ENCODE data around the gene NISCH. TPM values are rescaled to one million over a fixed set of nuclear protein-coding genes. Genes with fewer than 3 reads are reported as not detected.

Gene NISCH
- polyA plus RNA-seq, 1 donor (not counting 4 experiments of a cell fraction or from before 2014, with no cell fraction given): 48.1 TPM

- no peak overlapping the region for H3K4me2 ChIP-seq (ENCODE audit: control insufficient read depth, extremely low read depth, insufficient read depth, low read depth, low read length)
- FAIRE-seq: no peak
- TF ChIP-seq EZH2 (IDR thresholded peaks at IDR 0.05; ENCODE audit: low read length) (no peak), CTCF (optimal IDR thresholded peaks at IDR 0.05 in 1 of 3, IDR thresholded peaks at IDR 0.05 in 1 of 3, conservative IDR thresholded peaks at IDR 0.05 in 1 of 3; ENCODE audit: extremely low read depth in 1 of 3, insufficient read depth in 2 of 3, low read length in 3 of 3) (no peak)
- H3K27me3 ChIP-seq (ENCODE audit: control insufficient read depth, extremely low read depth, insufficient read depth, low read length): no peaks in the 10 kb centered on the region
- no peaks in the 10 kb centered on the region for H3K79me2 ChIP-seq (ENCODE audit: control insufficient read depth, insufficient read depth, low read length)
- H3K9me1 ChIP-seq (ENCODE audit: control insufficient read depth, extremely low read depth, insufficient read depth, low read length): no peaks in the 10 kb centered on the region
- no peak overlapping the region for H2AFZ ChIP-seq (ENCODE audit: control insufficient read depth, low read length)
- no peak overlapping the region for H3K4me3 ChIP-seq (ENCODE audit: control insufficient read depth in 2 of 3, extremely low read depth in 1 of 3, insufficient read depth in 2 of 3, low read depth in 1 of 3, low read length in 3 of 3)
- peaks cover 17% of the 10 kb centered on the region for H3K4me1 ChIP-seq (ENCODE audit: control insufficient read depth, extremely low read depth, insufficient read depth, low read length)
- H3K36me3 ChIP-seq (ENCODE audit: control insufficient read depth in 2 of 2, extremely low read depth in 1 of 2, insufficient read depth in 2 of 2, low read length in 2 of 2): no peaks in the 10 kb centered on the region
- no peak overlapping the region for H3K9ac ChIP-seq (ENCODE audit: control insufficient read depth, extremely low read depth, insufficient read depth, low read length)
- no peaks in the 10 kb centered on the region for H4K20me1 ChIP-seq (ENCODE audit: control insufficient read depth, extremely low read depth, insufficient read depth, low read length)
- no peaks in the 10 kb centered on the region for H3K9me3 ChIP-seq (ENCODE audit: control insufficient read depth, low read depth, low read length)
- dilution Hi-C loops (cut with MboI; ENCODE audit: extremely low pct_ligation_motif_present, low sequenced_read_pairs): no loop called here
- H3K27ac ChIP-seq (ENCODE audit: control insufficient read depth, insufficient read depth, low read length): no peak overlapping the region
- no peak for DNase-seq (ENCODE audit: low read depth, low spot score)
Observed at GRCh38 chr3:52432691-52433141, 22.7 kb upstream of the NISCH start.

GRCh38 chr3:52433328-52433995, 21.9 kb upstream of the NISCH start:
- H3K9me1 ChIP-seq (ENCODE audit: control insufficient read depth, extremely low read depth, insufficient read depth, low read length): no peaks in the 10 kb centered on the region
- H4K20me1 ChIP-seq (ENCODE audit: control insufficient read depth, extremely low read depth, insufficient read depth, low read length): no peaks in the 10 kb centered on the region
- H3K27me3 ChIP-seq (ENCODE audit: control insufficient read depth, extremely low read depth, insufficient read depth, low read length): no peaks in the 10 kb centered on the region
- no peak for TF ChIP-seq CTCF (optimal IDR thresholded peaks at IDR 0.05 in 1 of 3, IDR thresholded peaks at IDR 0.05 in 1 of 3, conservative IDR thresholded peaks at IDR 0.05 in 1 of 3; ENCODE audit: extremely low read depth in 1 of 3, insufficient read depth in 2 of 3, low read length in 3 of 3)
- TF ChIP-seq EZH2 (IDR thresholded peaks at IDR 0.05; ENCODE audit: low read length): no peak
- H3K4me2 ChIP-seq (ENCODE audit: control insufficient read depth, extremely low read depth, insufficient read depth, low read depth, low read length): peak overlapping the region; percentile 39
- dilution Hi-C loops (cut with MboI; ENCODE audit: extremely low pct_ligation_motif_present, low sequenced_read_pairs): no loop called here
- H3K9ac ChIP-seq (ENCODE audit: control insufficient read depth, extremely low read depth, insufficient read depth, low read length): no peak overlapping the region
- no peak overlapping the region for H3K4me3 ChIP-seq (ENCODE audit: control insufficient read depth in 2 of 3, extremely low read depth in 1 of 3, insufficient read depth in 2 of 3, low read depth in 1 of 3, low read length in 3 of 3)
- no peaks in the 10 kb centered on the region for H3K9me3 ChIP-seq (ENCODE audit: control insufficient read depth, low read depth, low read length)
- H3K36me3 ChIP-seq (ENCODE audit: control insufficient read depth in 2 of 2, extremely low read depth in 1 of 2, insufficient read depth in 2 of 2, low read length in 2 of 2): no peaks in the 10 kb centered on the region
- peak; percentile 23 for FAIRE-seq
- peak overlapping the region; percentile 79 for H2AFZ ChIP-seq (ENCODE audit: control insufficient read depth, low read length)
- DNase-seq (ENCODE audit: low read depth, low spot score): no peak
- H3K27ac ChIP-seq (ENCODE audit: control insufficient read depth, insufficient read depth, low read length): no peak overlapping the region
- H3K4me1 ChIP-seq (ENCODE audit: control insufficient read depth, extremely low read depth, insufficient read depth, low read length): peaks cover 22% of the 10 kb centered on the region
- no peaks in the 10 kb centered on the region for H3K79me2 ChIP-seq (ENCODE audit: control insufficient read depth, insufficient read depth, low read length)
